ENCODE measurements around the gene ASIC4. TPM values are rescaled to one million over a fixed set of nuclear protein-coding genes. Genes with fewer than 3 reads are reported as not detected.

Gene ASIC4
- polyA plus RNA-seq, 2 of the 4 experiments (the other 2 are of a cell fraction): 0.04 TPM; not detected in 1

GRCh38 chr2:219527076-219527394 is 12.8 kb downstream of the ASIC4 start:
- WGBS (ENCODE audit: missing lambda C conversion rate): 17% methylated on average over 4 of the region's 6 CpGs
- ChIA-PET CTCF (interaction anchor here (1.4 to 79.1 kb wide), 5 partner anchors 8 to 497 kb away, joined by 4 to 3291 read pairs (median 164); partner anchors contain the start of genes ASIC4, CHPF, GMPPA and SPEG), POLR2A (no interaction called here)
- DNase-seq (ENCODE audit: low read depth in 1 of 2, low spot score in 1 of 2): no peak
- H3K27ac ChIP-seq: no peak overlapping the region
- H3K9me3 ChIP-seq: no peaks in the 10 kb centered on the region
- H3K4me2 ChIP-seq: no peak overlapping the region
- H3K4me1 ChIP-seq: peaks cover 8% of the 10 kb centered on the region
- ATAC-seq: 0 out of 6 replicates have a peak, but pooled peaks have one; percentile 7 to 31
- no peak for TF ChIP-seq JUN (IDR thresholded peaks at IDR 0.05)
- TF ChIP-seq EHF (CRISPR knock-in tag; IDR thresholded peaks at IDR 0.05): no peak
- no peak for TF ChIP-seq MAZ (IDR thresholded peaks at IDR 0.05; ENCODE audit: borderline replicate concordance, low read depth, low read length)
- TF ChIP-seq, protein P1, sequence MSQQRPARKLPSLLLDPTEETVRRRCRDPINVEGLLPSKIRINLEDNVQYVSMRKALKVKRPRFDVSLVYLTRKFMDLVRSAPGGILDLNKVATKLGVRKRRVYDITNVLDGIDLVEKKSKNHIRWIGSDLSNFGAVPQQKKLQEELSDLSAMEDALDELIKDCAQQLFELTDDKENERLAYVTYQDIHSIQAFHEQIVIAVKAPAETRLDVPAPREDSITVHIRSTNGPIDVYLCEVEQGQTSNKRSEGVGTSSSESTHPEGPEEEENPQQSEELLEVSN (IDR thresholded peaks at IDR 0.05; ENCODE audit: borderline replicate concordance, low read depth): no peak
- no peak for TF ChIP-seq NFE2L2 (conservative IDR thresholded peaks at IDR 0.05; ENCODE audit: low read length)
- no peak for TF ChIP-seq ELK1 (IDR thresholded peaks at IDR 0.05; ENCODE audit: low read depth, low read length)
- TF ChIP-seq SMC3 (IDR thresholded peaks at IDR 0.05): no peak
- TF ChIP-seq ZSCAN20 (CRISPR knock-in tag; IDR thresholded peaks at IDR 0.05): no peak
- TF ChIP-seq ZC3H11A (IDR thresholded peaks at IDR 0.05): no peak
- FAIRE-seq: no peak
- no peak overlapping the region for H3K4me3 ChIP-seq

DNA sequence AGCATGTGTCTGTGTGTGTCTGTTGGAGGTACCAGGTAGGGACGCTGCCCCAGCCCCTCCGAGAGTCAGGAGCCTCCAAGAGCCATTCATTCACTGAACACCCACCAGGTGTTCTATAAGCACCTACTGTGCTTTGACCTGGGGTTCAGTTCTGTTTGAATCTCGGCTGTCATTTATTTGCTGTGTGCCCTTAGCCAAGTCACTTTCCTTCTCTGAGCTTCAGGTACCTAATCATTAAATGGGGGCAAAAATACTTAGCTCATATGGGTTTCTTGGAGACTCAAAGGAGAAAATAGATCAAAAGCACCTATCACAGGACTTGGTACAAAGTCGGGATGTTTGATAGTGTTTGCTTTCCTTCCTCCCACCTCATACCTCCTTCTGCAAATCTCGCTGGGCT is 13.2 kb downstream of the ASIC4 start:
- H3K4me3 ChIP-seq: no peak overlapping the region
- DNase-seq (ENCODE audit: low read depth in 1 of 2, low spot score in 1 of 2) (no peak), FAIRE-seq (no peak), ATAC-seq (no peak)
- H3K9me3 ChIP-seq: no peaks in the 10 kb centered on the region
- H3K4me1 ChIP-seq: peaks cover 4% of the 10 kb centered on the region; the same call in 2 of the 3 replicates
- no peak overlapping the region for H3K27ac ChIP-seq
- TF ChIP-seq TFCP2L1 (CRISPR knock-in tag; IDR thresholded peaks at IDR 0.05) (no peak), SMC3 (IDR thresholded peaks at IDR 0.05) (no peak), ZSCAN20 (CRISPR knock-in tag; IDR thresholded peaks at IDR 0.05) (no peak), RARB (CRISPR knock-in tag; IDR thresholded peaks at IDR 0.05) (no peak), NPAS2 (CRISPR knock-in tag; IDR thresholded peaks at IDR 0.05; ENCODE audit: borderline replicate concordance) (no peak), CBX2 (IDR thresholded peaks at IDR 0.05; ENCODE audit: borderline replicate concordance, low read depth) (no peak), FOSB (CRISPR knock-in tag; IDR thresholded peaks at IDR 0.05) (no peak), PBX3 (IDR thresholded peaks at IDR 0.05) (no peak), EHF (CRISPR knock-in tag; IDR thresholded peaks at IDR 0.05) (no peak), RNF2 (IDR thresholded peaks at IDR 0.05; ENCODE audit: borderline replicate concordance, low read depth) (no peak), GATA3 (IDR thresholded peaks at IDR 0.05; ENCODE audit: borderline replicate concordance) (no peak), ZFP36 (IDR thresholded peaks at IDR 0.05; ENCODE audit: borderline replicate concordance, partially characterized antibody) (no peak), ELK1 (IDR thresholded peaks at IDR 0.05; ENCODE audit: low read depth, low read length) (no peak), TP53 (CRISPR knock-in tag; IDR thresholded peaks at IDR 0.05) (no peak), JUNB (IDR thresholded peaks at IDR 0.05) (no peak), HOXB5 (CRISPR knock-in tag; IDR thresholded peaks at IDR 0.05) (no peak), MYC (IDR thresholded peaks at IDR 0.05; ENCODE audit: borderline replicate concordance, low read length) (no peak)
- no peak overlapping the region for H3K4me2 ChIP-seq
- CTCF ChIA-PET: interaction anchor here (1.0 to 79.1 kb wide), 9 partner anchors 9 to 498 kb away, joined by 3 to 3291 read pairs (median 14); partner anchors contain the start of genes ASIC4, CHPF, DNPEP and GMPPA
- 16% methylated on average over 3 of the region's 5 CpGs for WGBS (ENCODE audit: missing lambda C conversion rate)
- POLR2A ChIA-PET: no interaction called here
